HepG2 (cell line): ENCODE measurements around the gene FAM83C. TPM values are rescaled to one million over a fixed set of nuclear protein-coding genes. Genes with fewer than 3 reads are reported as not detected.

Source experiments
- BRF2 ChIP-seq: sonication (generic); formaldehyde crosslinking; IDR thresholded peaks from 2 replicates; pipeline ENCODE4 v1.8.1; 2022; ENCODE audit warnings: mild to moderate bottlenecking, missing genetic modification reagents
- CAMTA2 ChIP-seq: sonication (generic); formaldehyde crosslinking; IDR thresholded peaks from 2 replicates; pipeline ENCODE4 v1.4.0; 2020; ENCODE audit warnings: mild to moderate bottlenecking, missing genetic modification reagents, borderline replicate concordance
- CBX1 ChIP-seq: IDR thresholded peaks from one replicate; pipeline ENCODE4 v1.6.1; 2016; ENCODE audit warnings: antibody characterized with exemption, low read depth
- CENPT ChIP-seq: sonication (generic); formaldehyde crosslinking; IDR thresholded peaks from 2 replicates; pipeline ENCODE4 v1.8.0; 2022; ENCODE audit warnings: low read depth, mild to moderate bottlenecking, moderate library complexity, missing genetic modification reagents
- CSRNP1 ChIP-seq: sonication (generic); formaldehyde crosslinking; IDR thresholded peaks from 2 replicates; pipeline ENCODE4 v1.8.1; 2023; ENCODE audit warnings: mild to moderate bottlenecking, missing genetic modification reagents
- DMTF1 ChIP-seq: sonication (generic); formaldehyde crosslinking; IDR thresholded peaks from 2 replicates; pipeline ENCODE4 v1.4.0; 2020; ENCODE audit warnings: mild to moderate bottlenecking, missing genetic modification reagents
- HOXA9 ChIP-seq: sonication (generic); formaldehyde crosslinking; IDR thresholded peaks from 2 replicates; pipeline ENCODE4 v1.8.1; 2022; ENCODE audit warnings: missing genetic modification reagents, mild to moderate bottlenecking, moderate library complexity, borderline replicate concordance
- ISX ChIP-seq: sonication (generic); formaldehyde crosslinking; conservative IDR thresholded peaks from 2 replicates; pipeline ENCODE4 v1.5.0; 2020; ENCODE audit warnings: missing genetic modification reagents
- MEIS1 ChIP-seq: sonication (generic); formaldehyde crosslinking; IDR thresholded peaks from 2 replicates; pipeline ENCODE4 v1.9.0; 2021; ENCODE audit warnings: mild to moderate bottlenecking, missing genetic modification reagents, moderate library complexity, borderline replicate concordance
- MIER2 ChIP-seq: IDR thresholded peaks from 2 replicates; pipeline ENCODE4 v1.6.1; 2016; ENCODE audit warnings: missing biosample characterization, missing genetic modification reagents
- NR2C2 ChIP-seq: sonication (generic); formaldehyde crosslinking; IDR thresholded peaks from 2 replicates; pipeline ENCODE4 v1.4.0; 2020; ENCODE audit warnings: missing genetic modification reagents, mild to moderate bottlenecking, moderate library complexity, borderline replicate concordance
- SALL2 ChIP-seq: sonication (generic); formaldehyde crosslinking; IDR thresholded peaks from 2 replicates; pipeline ENCODE4 v1.8.1; 2023; ENCODE audit warnings: mild to moderate bottlenecking, missing genetic modification reagents, inconsistent platforms
- SRF ChIP-seq: IDR thresholded peaks from 2 replicates; pipeline ENCODE4 v1.6.1; 2011; ENCODE audit warnings: mild to moderate bottlenecking, low read depth, low read length, moderate library complexity
- TEAD2 ChIP-seq: sonication (generic); formaldehyde crosslinking; IDR thresholded peaks from 2 replicates; pipeline ENCODE4 v1.9.0; 2021; ENCODE audit warnings: missing genetic modification reagents
- ZNF12 ChIP-seq: sonication (generic); formaldehyde crosslinking; IDR thresholded peaks from 2 replicates; pipeline ENCODE4 v1.5.0; 2020; ENCODE audit warnings: missing genetic modification reagents
- ZNF562 ChIP-seq: sonication (generic); formaldehyde crosslinking; IDR thresholded peaks from 2 replicates; pipeline ENCODE4 v1.8.0; 2022; ENCODE audit warnings: missing genetic modification reagents, borderline replicate concordance
- ZNF749 ChIP-seq: sonication (generic); formaldehyde crosslinking; IDR thresholded peaks from 2 replicates; pipeline ENCODE4 v1.8.0; 2022; ENCODE audit warnings: mild to moderate bottlenecking, missing genetic modification reagents, moderate library complexity, borderline replicate concordance
- ZNF761 ChIP-seq: sonication (generic); formaldehyde crosslinking; conservative IDR thresholded peaks from 2 replicates; pipeline ENCODE4 v1.4.0; 2020; ENCODE audit warnings: mild to moderate bottlenecking, missing genetic modification reagents
- ZNF788 ChIP-seq: sonication (generic); formaldehyde crosslinking; IDR thresholded peaks from 2 replicates; pipeline ENCODE4 v1.5.0; 2020; ENCODE audit warnings: mild to moderate bottlenecking, missing genetic modification reagents, borderline replicate concordance
- polyA plus RNA-seq, 8 experiments: library from polyadenylated mRNA; depleted of rRNA in 3 of 8; stranded (reverse) in 7 of 8; unstranded in 1 of 8; fragments of >200 nt; fragmentation: Illumina TruSeq in 4 of 8; extraction: Trizol in 4 of 8; gene quantifications; 2 replicates each; pipeline versions ENCODE4 v1.2.1 to v1.2.3, GENCODE V29; 2011 to 2016; ENCODE audit warnings: low read depth in 4 of 8, missing spikeins in 1 of 8, mixed read lengths in 1 of 8; ENCODE audit not compliant: insufficient read depth in 1 of 8
- total RNA-seq, 5 experiments: library from RNA; depleted of rRNA; stranded (reverse); fragments of >200 nt; fragmentation: Illumina TruSeq; extraction: Trizol; gene quantifications; 2 replicates each; pipeline ENCODE4 v1.2.3, GENCODE V29; 2016; ENCODE audit warnings: low read depth in 1 of 5
- TF ChIP-seq, protein P1 (sequence below): sonication (generic); formaldehyde crosslinking; IDR thresholded peaks from 2 replicates; pipeline ENCODE4 v1.8.0; 2022; ENCODE audit warnings: mild to moderate bottlenecking, missing genetic modification reagents

FAM83C gene
- total and polyA plus RNA-seq, 2 of the 13 experiments (the other 11 are each of a cell fraction or from before 2014, with no cell fraction given) = 0.04 TPM; not detected in 1

DNA sequence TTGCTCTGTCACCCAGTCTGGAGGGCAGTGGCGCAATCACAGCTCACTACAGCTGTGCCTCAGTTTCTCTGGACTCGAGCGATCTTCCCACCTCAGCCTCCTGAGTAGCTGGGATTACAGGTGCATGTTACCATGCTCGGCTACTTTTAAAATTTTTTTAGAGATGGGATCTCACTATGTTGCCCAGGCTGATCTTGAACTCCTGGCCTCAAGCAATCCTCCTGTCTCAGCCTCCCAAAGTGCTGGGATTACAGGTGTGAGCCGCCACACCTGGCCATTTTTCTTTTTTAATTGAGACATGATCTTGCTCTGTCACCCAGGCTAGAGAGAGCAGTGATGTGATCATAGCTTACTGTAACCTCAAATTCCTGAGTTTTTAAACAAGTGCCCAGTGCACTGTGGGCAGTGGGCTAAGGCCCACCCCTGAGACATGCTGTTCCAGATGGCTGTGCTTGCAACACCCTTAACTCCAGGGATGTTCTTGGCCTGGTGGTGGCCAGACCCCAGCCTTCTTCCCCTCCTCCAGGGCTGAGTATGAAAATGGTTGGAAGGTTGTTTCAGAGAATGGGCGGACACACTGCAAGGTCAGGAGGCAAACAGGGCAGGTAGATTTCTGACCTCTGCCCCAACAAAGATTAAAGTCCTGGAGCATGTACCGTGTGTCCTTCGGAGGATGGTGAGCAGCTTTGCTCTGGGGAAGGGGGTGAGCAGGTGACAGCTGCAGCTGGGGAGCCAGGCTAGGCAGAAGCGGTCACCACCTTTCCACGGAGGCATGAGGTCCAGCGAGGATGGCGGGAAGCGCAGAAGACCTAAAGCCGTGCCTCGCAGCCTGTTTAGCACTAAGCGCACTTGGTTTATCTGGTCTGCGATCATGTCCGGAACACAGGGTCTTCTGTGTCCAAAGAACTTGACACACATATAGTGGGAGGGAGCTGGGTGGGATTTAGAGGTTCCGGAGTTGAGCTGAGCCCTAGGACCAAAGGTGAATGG lies 1.4 kb upstream of the FAM83C start (continued):
- TF ChIP-seq CSRNP1 (CRISPR knock-in tag) (no peak), MEIS1 (CRISPR knock-in tag) (peak; percentile 63), ZNF562 (CRISPR knock-in tag) (no peak), MIER2 (CRISPR knock-in tag) (no peak), HOXA9 (no peak), SRF (no peak), ZNF749 (no peak), BRF2 (CRISPR knock-in tag) (no peak), ZNF12 (CRISPR knock-in tag) (no peak), CBX1 (no peak), ISX (no peak), ZNF761 (CRISPR knock-in tag) (0 out of 2 replicates have a peak, but pooled peaks have one; percentile 46), CENPT (CRISPR knock-in tag) (no peak), SALL2 (CRISPR knock-in tag) (peak; percentile 25; the same call in 1 of the 2 replicates), TEAD2 (no peak), CAMTA2 (CRISPR knock-in tag) (0 out of 2 replicates have a peak, but pooled peaks have one; percentile 19), NR2C2 (CRISPR knock-in tag) (peak; percentile 68), DMTF1 (CRISPR knock-in tag) (no peak), ZNF788 (CRISPR knock-in tag) (no peak)
- TF ChIP-seq, protein P1, sequence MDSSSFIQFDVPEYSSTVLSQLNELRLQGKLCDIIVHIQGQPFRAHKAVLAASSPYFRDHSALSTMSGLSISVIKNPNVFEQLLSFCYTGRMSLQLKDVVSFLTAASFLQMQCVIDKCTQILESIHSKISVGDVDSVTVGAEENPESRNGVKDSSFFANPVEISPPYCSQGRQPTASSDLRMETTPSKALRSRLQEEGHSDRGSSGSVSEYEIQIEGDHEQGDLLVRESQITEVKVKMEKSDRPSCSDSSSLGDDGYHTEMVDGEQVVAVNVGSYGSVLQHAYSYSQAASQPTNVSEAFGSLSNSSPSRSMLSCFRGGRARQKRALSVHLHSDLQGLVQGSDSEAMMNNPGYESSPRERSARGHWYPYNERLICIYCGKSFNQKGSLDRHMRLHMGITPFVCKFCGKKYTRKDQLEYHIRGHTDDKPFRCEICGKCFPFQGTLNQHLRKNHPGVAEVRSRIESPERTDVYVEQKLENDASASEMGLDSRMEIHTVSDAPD (CRISPR knock-in tag) = no peak
